ENCODE results near the gene FADS2. TPM values are rescaled to one million over a fixed set of nuclear protein-coding genes. Genes with fewer than 3 reads are reported as not detected.

The FADS2 gene
- 10 to 100 TPM in 2 of 4 donors, 1 to 10 TPM in 2; 1.6 to 30.7 (median 12.0) TPM for total RNA-seq

DNA sequence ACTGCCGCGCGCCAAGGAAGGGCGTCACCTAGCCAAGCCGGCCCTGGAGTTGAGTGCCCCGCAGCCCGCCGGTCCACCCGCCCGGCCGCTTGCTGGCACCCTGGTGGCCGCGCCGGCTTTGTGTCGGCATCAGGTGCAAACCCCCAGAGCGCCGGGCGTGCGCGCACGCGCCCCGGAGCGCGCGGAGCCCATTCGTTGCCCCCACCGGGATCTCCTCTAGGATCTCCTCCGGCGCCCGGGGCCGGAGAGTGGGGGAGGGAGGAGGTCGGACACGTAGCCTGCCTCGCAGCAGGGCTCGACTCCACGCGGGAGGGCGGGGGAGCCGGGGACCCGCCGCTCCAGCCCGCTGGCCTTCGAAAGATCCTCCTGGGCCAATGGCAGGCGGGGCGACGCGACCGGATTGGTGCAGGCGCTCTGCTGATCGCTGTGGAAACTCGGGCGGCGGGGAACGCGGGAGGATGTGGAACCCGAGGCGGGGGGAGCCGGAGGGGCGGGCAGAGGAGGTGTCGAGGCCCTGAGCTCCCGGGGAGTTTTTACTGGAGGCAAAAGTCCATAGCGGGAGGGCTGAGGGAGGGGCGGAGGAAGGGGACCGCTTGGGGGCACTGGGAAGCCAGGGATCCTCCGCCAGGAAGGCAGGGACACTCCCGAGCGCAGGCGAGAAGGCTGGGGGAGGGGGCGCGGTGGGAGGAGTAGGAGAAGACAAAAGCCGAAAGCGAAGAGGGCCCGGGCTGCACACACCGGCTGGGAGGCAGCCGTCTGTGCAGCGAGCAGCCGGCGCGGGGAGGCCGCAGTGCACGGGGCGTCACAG lies at the start of gene FADS2:
Gene FADS2 (plus strand): TSS at position 730 of the 808 bp plus-strand sequence. CDS start 91 bp downstream, outside the sequence.
- H3K9me3 ChIP-seq: no peaks in the 10 kb centered on the region
- H3K36me3 ChIP-seq: no peaks in the 10 kb centered on the region
- H3K27ac ChIP-seq: peak within 1 kb of the TSS; percentile 23 to 92 (median 61)
- peak; percentile 68 to 89 (median 82) for DNase-seq
- H3K4me3 ChIP-seq: peak within 1 kb of the TSS; percentile 36 to 59 (median 48)
- no peaks in the 10 kb centered on the region for H3K27me3 ChIP-seq
- TF ChIP-seq POLR2A (IDR thresholded peaks at IDR 0.05): no peak
- TF ChIP-seq, protein P1, sequence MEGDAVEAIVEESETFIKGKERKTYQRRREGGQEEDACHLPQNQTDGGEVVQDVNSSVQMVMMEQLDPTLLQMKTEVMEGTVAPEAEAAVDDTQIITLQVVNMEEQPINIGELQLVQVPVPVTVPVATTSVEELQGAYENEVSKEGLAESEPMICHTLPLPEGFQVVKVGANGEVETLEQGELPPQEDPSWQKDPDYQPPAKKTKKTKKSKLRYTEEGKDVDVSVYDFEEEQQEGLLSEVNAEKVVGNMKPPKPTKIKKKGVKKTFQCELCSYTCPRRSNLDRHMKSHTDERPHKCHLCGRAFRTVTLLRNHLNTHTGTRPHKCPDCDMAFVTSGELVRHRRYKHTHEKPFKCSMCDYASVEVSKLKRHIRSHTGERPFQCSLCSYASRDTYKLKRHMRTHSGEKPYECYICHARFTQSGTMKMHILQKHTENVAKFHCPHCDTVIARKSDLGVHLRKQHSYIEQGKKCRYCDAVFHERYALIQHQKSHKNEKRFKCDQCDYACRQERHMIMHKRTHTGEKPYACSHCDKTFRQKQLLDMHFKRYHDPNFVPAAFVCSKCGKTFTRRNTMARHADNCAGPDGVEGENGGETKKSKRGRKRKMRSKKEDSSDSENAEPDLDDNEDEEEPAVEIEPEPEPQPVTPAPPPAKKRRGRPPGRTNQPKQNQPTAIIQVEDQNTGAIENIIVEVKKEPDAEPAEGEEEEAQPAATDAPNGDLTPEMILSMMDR (IDR thresholded peaks at IDR 0.05): peak in 2 of 6 experiments; percentile 6 to 10
- peaks cover 0 to 28% (median 8%) of the 10 kb centered on the region in 4 donors for H3K4me1 ChIP-seq

DNA sequence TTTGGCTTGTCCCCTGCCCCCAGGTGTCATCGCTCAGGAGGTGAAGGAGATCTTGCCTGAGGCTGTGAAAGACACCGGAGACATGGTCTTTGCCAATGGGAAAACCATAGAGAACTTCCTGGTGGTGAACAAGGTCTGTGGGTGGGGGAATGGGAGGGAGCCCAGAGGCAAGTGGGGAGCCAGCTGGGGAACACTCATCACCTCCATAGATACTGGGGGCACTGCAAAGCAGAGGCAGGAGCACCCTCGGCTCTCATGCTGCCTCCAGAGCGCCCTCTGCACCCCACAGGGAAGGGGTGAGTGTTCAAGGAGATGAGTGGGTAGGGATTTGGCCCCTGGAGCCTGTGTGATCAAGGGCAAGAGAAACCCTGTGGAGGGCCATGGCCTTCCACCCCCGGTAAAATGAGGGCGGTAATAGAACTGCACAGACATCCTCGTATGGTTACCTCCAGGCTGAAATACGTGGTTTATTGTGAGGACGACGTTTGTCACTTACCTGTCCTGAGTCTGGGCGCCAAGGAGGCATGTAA lies 49.7 kb upstream of the FADS2 start:
- TF ChIP-seq, protein P1 (IDR thresholded peaks at IDR 0.05): no peak
- no peak for TF ChIP-seq POLR2A (IDR thresholded peaks at IDR 0.05)
- no peak overlapping the region for H3K4me3 ChIP-seq
- H3K9me3 ChIP-seq: no peaks in the 10 kb centered on the region
- no peaks in the 10 kb centered on the region for H3K27me3 ChIP-seq
- DNase-seq: no peak
- H3K36me3 ChIP-seq: peaks cover 0 to 42% (median 0%) of the 10 kb centered on the region in 3 donors
- H3K4me1 ChIP-seq: peaks cover 0 to 6% (median 0%) of the 10 kb centered on the region in 4 donors
- no peak overlapping the region for H3K27ac ChIP-seq

- Histone ChIP-seq H3K9me3 (no peaks in the 10 kb centered on the region), H3K27me3 (no peaks in the 10 kb centered on the region), H3K4me1 (peaks cover 0 to 6% (median 0%) of the 10 kb centered on the region in 4 donors), H3K4me3 (no peak overlapping the region), H3K27ac (no peak overlapping the region), H3K36me3 (peaks cover 0 to 48% (median 0%) of the 10 kb centered on the region in 3 donors)
- DNase-seq: no peak
- TF ChIP-seq, protein P1 (IDR thresholded peaks at IDR 0.05): no peak
- TF ChIP-seq POLR2A (IDR thresholded peaks at IDR 0.05): no peak
These were observed 49.0 kb upstream of the FADS2 start for GRCh38 chr11:61778920-61779650.

GRCh38 chr11:61779666-61780525 lies 48.2 kb upstream of the FADS2 start:
- no peak overlapping the region for H3K27ac ChIP-seq
- TF ChIP-seq POLR2A (IDR thresholded peaks at IDR 0.05): no peak
- TF ChIP-seq, protein P1 (IDR thresholded peaks at IDR 0.05): no peak
- no peaks in the 10 kb centered on the region for H3K27me3 ChIP-seq
- peaks cover 0 to 6% (median 0%) of the 10 kb centered on the region in 4 donors for H3K4me1 ChIP-seq
- H3K4me3 ChIP-seq: no peak overlapping the region
- peaks cover 0 to 57% (median 0%) of the 10 kb centered on the region in 3 donors for H3K36me3 ChIP-seq
- no peaks in the 10 kb centered on the region for H3K9me3 ChIP-seq
- no peak for DNase-seq
